HG03469 (cell line): ENCODE results near the gene GRM8.
"Not testable (repeated sequence)": the region's sequence is repeated elsewhere in the genome, so short reads cannot be mapped to it uniquely, and the experiment has no call there.

Experiments
- ATAC-seq: cut with Tn5 transposase; IDR thresholded peaks from one replicate; pipeline ENCODE4 v1.9.1; 2021; ENCODE audit warnings: mild to moderate bottlenecking, moderate library complexity, moderate number of reproducible peaks; ENCODE audit not compliant: unreplicated experiment

GRM8 gene

GRCh38 chr7:126686474-126686873, 566.3 kb downstream of the GRM8 start:
- no peak for ATAC-seq

DNA sequence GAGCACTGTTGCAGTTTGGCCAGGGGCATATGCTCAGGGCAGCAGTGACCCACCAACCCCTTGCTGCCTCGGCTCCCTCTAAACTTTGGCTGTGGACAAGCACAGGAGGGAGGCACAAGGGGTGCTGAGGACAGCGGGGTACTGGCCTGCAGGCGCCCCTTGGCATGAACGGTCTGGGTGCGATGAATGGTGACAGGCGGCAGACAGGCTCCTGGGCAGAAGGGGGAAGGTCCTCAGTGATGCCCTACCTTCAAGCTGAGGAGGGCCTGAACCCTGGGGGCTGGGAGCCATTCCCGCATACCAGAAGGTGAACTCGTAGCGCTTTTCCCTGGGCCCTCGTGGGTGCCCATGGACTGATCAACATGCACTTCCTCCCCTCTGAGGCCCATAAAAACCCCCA, 567.1 kb downstream of the GRM8 start:
- ATAC-seq, result no peak

- no peak for ATAC-seq
These were observed 567.6 kb downstream of the GRM8 start for GRCh38 chr7:126685018-126685573.

DNA sequence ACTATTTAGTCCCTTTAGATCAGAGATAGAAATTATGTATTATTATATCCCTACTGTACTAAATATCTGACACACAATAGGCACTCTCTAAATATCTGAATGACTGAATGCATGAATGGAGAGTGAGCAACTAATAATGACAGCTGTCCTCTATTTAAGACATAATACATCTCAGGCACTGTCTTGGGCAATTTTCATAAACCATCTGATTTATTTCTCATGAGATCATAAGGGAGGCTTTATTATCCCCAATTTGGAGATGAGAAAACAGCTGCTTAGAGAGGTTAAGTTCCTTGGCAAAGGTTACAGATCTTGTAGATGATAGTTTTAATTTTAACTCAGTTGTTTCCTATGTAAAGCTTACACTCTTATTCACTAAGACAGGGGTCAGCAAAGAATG, 570.6 kb downstream of the GRM8 start:
- ATAC-seq, result no peak

DNA sequence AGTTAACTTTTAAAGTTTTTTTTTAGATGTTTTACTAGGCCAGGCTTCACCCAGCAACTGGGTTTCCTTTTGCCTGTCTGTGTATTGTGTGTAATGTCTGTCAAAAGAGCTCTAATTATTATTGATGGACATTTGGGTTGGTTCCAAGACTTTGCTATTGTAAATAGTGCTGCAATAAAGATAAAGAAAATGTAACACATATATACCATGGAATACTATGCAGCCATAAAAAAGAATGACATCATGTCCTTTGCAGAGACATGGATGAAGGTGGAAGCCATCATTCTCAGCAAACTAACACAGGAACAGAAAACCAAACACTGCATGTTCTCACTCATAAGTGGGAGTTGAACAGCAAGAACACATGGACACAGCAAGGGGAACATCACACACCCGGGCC, 584.0 kb downstream of the GRM8 start:
- not testable (repeated sequence) for ATAC-seq

DNA sequence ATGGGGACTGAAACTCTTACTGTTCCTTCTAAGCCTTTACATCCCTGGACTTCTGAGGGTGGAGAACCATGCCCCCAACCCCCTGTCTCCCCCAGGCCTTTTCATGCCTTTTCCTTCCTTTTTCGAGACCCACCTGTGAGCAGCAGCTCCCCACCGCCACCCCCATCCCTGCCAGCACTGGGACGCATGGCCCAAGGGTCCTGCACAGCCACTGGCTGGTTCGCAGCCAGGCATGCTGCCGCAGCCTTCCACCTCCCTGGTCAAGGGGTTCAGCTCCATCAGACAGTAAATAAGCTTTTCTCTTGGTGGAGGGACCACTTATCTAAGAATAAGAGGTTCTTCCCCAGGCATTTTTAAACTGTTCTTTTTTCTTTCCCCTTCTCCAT, 584.4 kb downstream of the GRM8 start:
- no peak for ATAC-seq

GRCh38 chr7:126667742-126668366, 584.9 kb downstream of the GRM8 start:
- ATAC-seq, result no peak

GRCh38 chr7:126662856-126663255, 589.9 kb downstream of the GRM8 start:
- ATAC-seq, result no peak

GRCh38 chr7:126659124-126659523, 593.6 kb downstream of the GRM8 start:
- peak; percentile 70 for ATAC-seq

DNA sequence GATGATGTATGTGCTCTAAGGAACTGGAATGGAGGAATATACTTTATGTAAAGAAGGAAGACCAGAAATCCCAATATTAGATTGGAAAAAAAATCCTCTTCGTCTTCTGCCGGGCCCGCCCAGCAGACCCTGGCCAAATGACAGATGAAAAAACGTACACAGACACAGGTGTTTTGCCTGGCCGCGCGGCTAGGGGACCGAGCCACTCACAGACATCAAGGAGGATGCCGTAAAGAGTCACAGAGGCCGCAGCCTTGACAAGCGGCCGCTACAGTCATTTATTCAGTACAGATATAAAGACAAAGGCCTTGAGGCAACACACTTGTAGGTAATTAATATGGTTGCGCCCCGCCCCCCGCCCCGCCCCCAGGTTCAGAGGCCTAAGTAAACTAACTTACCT, 594.1 kb downstream of the GRM8 start:
- no peak for ATAC-seq

- ATAC-seq, result peak; percentile 75
These were observed 595.0 kb downstream of the GRM8 start for GRCh38 chr7:126657599-126658358.

DNA sequence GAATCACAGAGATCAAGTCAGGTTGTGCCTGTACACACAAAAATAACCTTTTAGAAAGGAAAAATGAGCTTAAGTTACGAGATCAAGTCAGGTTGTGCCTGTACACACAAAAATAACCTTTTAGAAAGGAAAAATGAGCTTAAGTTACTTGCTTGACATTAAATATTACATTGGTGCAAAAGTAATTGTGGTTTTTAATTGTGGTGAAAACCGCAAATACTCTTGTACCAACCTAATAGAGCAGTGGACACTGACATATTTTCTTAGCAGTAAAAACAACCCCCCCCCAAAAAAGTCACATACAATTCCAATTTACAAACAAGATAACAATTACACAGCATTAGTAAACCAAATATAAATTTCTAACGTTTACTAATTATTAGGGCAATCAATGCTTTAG, 595.6 kb downstream of the GRM8 start:
- ATAC-seq, result no peak

- no peak for ATAC-seq
These were observed 596.6 kb downstream of the GRM8 start for GRCh38 chr7:126656165-126656564.

- no peak for ATAC-seq
These were observed 615.2 kb downstream of the GRM8 start for GRCh38 chr7:126637538-126637937.

- no peak for ATAC-seq
These were observed 617.2 kb downstream of the GRM8 start for GRCh38 chr7:126635545-126635944.

DNA sequence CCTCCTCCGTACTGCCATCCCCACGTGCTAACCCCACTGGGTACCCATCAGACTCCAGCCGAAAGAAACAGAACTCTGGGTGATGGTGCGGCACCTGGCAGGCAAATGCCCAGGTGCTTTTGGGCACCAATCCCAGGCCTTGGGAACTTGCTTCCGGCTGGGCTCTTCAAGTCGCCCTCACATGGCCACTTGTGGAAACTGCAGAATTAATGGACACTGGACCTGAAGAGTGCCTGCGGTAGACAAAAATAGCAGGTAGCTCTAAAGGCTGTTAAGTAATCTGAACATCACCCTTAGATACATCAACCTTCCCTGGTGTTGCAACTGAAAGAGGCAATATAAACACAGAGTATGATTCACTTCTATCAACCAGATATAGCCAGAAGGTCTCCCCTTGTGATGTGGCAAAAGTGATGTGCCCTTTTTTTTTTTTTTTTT, 644.4 kb downstream of the GRM8 start:
- ATAC-seq, result no peak

DNA sequence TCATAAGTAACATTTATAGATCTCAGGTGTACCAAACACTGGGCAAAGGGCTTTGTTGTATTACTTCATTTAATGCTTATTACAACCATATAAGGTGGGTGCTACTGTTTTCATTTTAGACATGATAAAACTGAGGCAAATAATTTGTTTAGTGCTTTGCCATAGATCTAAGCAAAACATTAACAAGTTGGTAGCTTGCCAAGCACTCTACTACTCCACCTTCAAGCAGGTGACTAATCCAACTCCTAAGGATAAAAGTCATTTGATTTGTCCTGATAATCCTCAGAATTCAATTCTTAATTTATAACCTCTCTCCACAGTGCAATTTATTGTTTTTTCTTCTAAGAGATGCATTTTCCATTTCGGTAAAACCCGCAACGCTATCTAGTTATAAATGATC, 646.4 kb downstream of the GRM8 start:
- ATAC-seq, result no peak

DNA sequence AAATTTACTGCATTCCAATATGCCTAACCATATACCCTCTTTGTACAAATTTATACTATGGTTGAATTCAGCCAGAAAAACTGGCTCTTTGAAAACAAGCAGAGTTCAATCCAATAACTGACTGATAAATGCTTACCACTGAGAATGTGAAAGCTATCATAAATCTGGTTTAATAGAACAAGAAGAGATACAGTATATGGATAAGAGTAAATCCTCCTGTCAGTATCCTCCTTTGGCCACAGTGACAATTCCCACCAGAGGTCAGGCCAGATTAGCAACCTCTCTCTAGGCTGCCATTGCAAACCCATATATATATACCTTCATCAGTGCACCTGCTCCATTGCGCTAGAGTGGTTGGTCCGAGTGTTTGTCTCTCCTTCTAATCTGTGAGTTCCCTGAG, 647.2 kb downstream of the GRM8 start:
- ATAC-seq, result no peak

DNA sequence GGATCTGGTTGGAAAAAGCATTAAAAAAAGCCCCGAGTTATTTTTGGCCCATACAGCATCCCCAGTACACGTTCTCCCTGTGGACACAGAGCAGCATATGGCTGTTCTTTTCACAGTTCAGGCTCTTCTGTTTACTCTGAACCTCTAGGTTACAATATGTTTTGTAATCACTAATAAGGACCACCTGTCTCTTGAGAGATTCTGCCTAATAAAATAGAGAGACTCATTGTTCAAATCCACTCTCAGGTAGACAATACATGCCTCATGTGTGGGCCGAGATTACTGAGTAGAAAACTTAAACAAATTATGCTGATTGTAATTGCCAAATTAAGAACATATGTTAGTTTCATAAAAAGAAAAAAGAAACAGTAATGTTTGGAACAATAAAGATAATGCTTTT, 647.7 kb downstream of the GRM8 start:
- ATAC-seq, result no peak

- ATAC-seq, result no peak
These were observed 663.6 kb downstream of the GRM8 start for GRCh38 chr7:126589068-126589684.

DNA sequence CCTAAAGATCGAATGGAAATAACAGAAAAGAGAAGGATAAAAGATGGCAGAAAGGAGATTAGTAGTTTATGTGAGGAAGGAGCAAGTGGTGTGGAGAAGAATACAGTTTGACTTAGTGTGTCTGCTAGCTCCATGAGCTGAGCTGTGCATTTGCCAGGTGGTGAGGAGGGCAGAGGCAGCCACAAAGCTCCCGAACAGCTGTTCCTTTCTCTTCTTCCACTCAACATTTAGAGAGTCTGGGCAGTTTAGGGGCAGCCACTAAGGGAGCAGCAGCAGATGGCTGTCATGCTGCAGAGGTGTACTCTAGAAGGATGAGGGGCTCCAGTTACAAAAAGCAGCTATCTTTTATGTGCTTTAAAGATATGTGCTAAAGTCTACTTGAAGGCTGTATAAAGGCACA, 674.4 kb downstream of the GRM8 start:
- no peak for ATAC-seq
